Measurements from ENCODE around the gene RADIL. TPM values are rescaled to one million over a fixed set of nuclear protein-coding genes. Genes with fewer than 3 reads are reported as not detected.

RADIL gene
- total and polyA plus RNA-seq, 3 donors from 2014 or later: 24.3 to 29.7 (median 25.6) TPM

DNA sequence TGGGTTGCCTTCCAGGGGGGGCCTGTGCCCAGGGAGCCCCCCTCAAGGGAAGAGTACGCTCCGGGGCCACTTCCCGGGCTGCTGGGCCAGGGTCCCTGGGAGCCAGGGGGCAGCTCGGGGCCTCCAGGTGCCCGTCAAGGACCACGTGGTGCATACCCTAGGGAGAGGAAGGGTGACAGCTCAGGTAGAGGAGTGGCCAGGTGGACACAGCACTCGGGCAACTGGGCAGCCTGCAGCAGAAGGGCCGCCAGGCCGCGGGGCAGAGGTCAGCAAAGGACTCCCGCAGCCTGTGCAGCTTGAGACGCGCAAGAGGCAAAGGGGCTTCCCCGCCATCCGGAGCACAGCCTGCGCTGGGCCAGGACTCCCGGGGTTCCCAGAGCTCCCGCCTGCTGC is 81.7 kb downstream of the RADIL start:
- Histone ChIP-seq H3K36me3 (ENCODE audit: low read depth, missing control alignments) (no peaks in the 10 kb centered on the region), H3K27me3 (no peaks in the 10 kb centered on the region), H3K9me3 (no peaks in the 10 kb centered on the region), H3K27ac (no peak overlapping the region), H3K4me1 (peaks cover 2% of the 10 kb centered on the region), H3K4me3 (no peak overlapping the region)
- 89% methylated on average over 18 of the region's 18 CpGs; no CpG with 5 or more reads in 1 of the 2 donors for WGBS, 2 donors
- intact Hi-C loops (cut with DNase I; ENCODE audit: low total_unique reads): loop anchor here (10.0 kb wide), 1 partner anchor 83 kb away; the partner anchor contains the start of gene RADIL
- DNase-seq: no peak
- TF ChIP-seq, protein P1, sequence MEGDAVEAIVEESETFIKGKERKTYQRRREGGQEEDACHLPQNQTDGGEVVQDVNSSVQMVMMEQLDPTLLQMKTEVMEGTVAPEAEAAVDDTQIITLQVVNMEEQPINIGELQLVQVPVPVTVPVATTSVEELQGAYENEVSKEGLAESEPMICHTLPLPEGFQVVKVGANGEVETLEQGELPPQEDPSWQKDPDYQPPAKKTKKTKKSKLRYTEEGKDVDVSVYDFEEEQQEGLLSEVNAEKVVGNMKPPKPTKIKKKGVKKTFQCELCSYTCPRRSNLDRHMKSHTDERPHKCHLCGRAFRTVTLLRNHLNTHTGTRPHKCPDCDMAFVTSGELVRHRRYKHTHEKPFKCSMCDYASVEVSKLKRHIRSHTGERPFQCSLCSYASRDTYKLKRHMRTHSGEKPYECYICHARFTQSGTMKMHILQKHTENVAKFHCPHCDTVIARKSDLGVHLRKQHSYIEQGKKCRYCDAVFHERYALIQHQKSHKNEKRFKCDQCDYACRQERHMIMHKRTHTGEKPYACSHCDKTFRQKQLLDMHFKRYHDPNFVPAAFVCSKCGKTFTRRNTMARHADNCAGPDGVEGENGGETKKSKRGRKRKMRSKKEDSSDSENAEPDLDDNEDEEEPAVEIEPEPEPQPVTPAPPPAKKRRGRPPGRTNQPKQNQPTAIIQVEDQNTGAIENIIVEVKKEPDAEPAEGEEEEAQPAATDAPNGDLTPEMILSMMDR (IDR thresholded peaks at IDR 0.05): no peak
- TF ChIP-seq POLR2A (IDR thresholded peaks at IDR 0.05): no peak

DNA sequence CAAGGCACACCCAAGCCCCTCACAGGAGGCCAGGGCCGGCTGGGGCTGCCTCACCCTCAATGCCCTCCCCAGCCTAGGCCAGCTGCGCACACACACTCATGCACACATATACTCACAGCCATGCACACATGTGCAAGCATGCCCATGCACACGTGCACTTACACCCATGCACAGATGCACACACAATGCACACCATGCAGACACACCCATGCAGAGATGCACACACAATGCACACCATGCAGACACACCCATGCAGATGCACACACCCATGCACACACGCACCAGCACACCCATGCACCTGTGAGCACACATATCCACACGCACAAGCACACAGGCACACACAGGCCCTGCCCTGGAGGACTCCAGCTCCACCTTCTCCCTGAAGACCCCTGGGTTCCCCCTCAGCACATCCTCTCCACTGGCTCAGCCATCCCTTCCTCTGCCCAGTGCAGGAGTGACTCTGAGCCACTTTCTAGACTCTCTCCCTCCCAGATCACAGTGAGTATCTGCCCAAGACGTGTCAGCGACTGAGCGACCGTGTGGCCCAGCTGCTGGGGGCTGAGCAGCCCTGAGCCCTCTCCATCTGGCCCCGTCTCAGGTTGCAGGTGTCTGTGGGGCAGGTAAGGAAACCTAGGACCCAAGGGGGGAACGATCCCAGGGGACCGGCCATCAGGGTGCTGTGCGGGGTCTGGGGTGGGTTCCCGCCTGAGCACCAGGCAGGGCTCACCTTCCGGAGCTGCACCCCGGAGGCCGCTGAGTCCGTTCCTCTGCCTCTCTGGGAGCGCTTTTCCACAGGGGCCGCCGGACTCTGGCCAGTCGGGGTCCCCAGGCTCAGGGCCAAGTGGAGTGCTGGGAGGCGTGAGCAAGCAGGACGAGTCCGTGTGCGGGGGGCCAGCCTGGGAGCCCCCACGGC is 82.3 kb downstream of the RADIL start:
- Histone ChIP-seq H3K27me3 (no peaks in the 10 kb centered on the region), H3K4me1 (peaks cover 2% of the 10 kb centered on the region), H3K27ac (no peak overlapping the region), H3K36me3 (ENCODE audit: low read depth, missing control alignments) (no peaks in the 10 kb centered on the region), H3K4me3 (no peak overlapping the region), H3K9me3 (no peaks in the 10 kb centered on the region)
- intact Hi-C loops (cut with DNase I; ENCODE audit: low total_unique reads): loop anchor here (10.0 kb wide), 1 partner anchor 84 kb away; the partner anchor contains the start of gene RADIL
- 93 to 95% methylated on average over 6 to 27 of the region's 27 CpGs for WGBS, 2 donors
- TF ChIP-seq, protein P1 (IDR thresholded peaks at IDR 0.05): no peak
- TF ChIP-seq POLR2A (IDR thresholded peaks at IDR 0.05): no peak
- no peak for DNase-seq

DNA sequence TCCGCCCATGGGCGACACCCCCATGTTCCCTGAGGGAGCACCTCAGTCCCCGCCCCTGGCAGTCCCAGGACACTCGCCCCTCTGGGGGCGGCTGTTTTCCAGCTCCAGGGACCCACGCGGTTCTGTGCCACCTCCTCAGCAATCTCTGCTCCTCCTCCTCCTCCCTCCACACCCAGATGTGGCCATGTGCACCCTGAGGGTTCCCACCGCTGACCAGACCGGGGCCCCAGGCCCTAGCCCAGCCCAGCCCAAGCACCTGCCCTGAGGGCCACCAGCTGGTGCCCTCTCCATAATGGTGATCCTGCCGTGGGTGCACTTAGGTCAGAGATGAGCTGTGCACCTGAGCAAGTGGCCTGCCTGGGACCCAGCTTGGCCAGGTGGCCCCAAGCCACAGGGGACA is 83.0 kb downstream of the RADIL start:
- Histone ChIP-seq H3K4me3 (no peak overlapping the region), H3K36me3 (ENCODE audit: low read depth, missing control alignments) (no peaks in the 10 kb centered on the region), H3K9me3 (no peaks in the 10 kb centered on the region), H3K27me3 (no peaks in the 10 kb centered on the region), H3K27ac (no peak overlapping the region), H3K4me1 (peaks cover 2% of the 10 kb centered on the region)
- TF ChIP-seq POLR2A (IDR thresholded peaks at IDR 0.05): no peak
- TF ChIP-seq, protein P1 (IDR thresholded peaks at IDR 0.05): no peak
- WGBS, 2 donors: 74 to 84% methylated on average over 9 to 10 of the region's 10 CpGs
- intact Hi-C loops (cut with DNase I; ENCODE audit: low total_unique reads): loop anchor here (10.0 kb wide), 1 partner anchor 84 kb away; the partner anchor contains the start of gene RADIL
- DNase-seq: no peak

DNA sequence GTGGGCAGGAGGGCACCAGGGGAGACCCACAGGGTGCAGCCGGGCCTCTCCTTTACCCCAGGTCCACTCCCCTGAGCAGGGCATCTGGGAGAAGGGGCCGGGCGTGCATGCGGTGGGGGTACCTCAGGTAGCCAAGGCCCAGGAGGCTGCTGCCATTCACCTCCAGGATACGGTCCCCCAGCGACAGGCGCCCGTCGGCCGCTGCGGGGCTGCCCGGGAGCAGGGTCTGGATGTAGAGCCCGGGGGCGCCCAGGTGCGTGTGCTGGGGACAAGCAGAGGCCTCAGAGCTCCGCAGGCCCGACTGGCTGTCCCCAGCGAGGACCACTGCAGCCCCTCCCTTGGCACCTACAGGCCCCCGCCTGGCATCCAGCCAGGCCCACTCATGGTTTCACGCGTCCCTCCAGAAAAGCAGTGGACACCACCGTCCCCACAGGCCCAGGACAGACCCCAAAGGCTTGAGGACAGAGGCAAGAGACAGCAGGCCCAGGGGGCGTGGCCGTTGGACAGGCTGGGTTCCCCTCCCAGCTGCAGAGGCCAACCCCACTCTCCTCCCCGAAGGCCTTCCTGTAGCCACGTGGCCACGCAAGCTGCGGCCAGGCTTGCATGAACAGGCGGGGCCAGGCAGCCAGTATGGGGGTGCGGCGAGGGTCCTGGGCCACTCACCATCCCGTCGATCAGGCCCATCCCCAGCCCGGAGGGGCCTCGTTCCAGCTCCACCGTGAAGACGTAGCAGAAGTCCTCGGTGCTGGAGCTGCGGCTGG is 83.8 kb downstream of the RADIL start:
- Histone ChIP-seq H3K36me3 (ENCODE audit: low read depth, missing control alignments) (no peaks in the 10 kb centered on the region), H3K9me3 (no peaks in the 10 kb centered on the region), H3K27ac (no peak overlapping the region), H3K27me3 (no peaks in the 10 kb centered on the region), H3K4me3 (no peak overlapping the region), H3K4me1 (peaks cover 2% of the 10 kb centered on the region)
- no peak for DNase-seq
- TF ChIP-seq POLR2A (IDR thresholded peaks at IDR 0.05): no peak
- TF ChIP-seq, protein P1 (IDR thresholded peaks at IDR 0.05): no peak
- 80% methylated on average over 34 of the region's 39 CpGs; no CpG with 5 or more reads in 1 of the 2 donors for WGBS, 2 donors
- intact Hi-C loops (cut with DNase I; ENCODE audit: low total_unique reads): loop anchor here (10.0 kb wide), 2 partner anchors 85 to 285 kb away; partner anchors contain the start of gene RADIL
